ENCODE measurements around the gene ANKRD1. TPM values are rescaled to one million over a fixed set of nuclear protein-coding genes. Genes with fewer than 3 reads are reported as not detected.
"Not testable (repeated sequence)": the region's sequence is repeated elsewhere in the genome, so short reads cannot be mapped to it uniquely, and the experiment has no call there.

Gene ANKRD1
- total RNA-seq, 2 donors from 2014 or later, result 20.0 TPM; not detected in 1

- Histone ChIP-seq H3K36me3 (no peaks in the 10 kb centered on the region), H3K27me3 (replicated peaks; ENCODE audit: insufficient read depth) (no peaks in the 10 kb centered on the region), H3K4me1 (replicated peaks) (no peaks in the 10 kb centered on the region), H3K9me3 (no peaks in the 10 kb centered on the region), H3K4me3 (no peak overlapping the region), H3K27ac (peak overlapping the region in 1 of 2 donors; percentile 52)
- intact Hi-C loops (cut with DNase I), result loop anchor here (2.0 to 10.0 kb wide), 2 partner anchors 253 to 341 kb away; no protein-coding TSS in a partner anchor
- TF ChIP-seq CTCF (IDR thresholded peaks at IDR 0.05), result peak; percentile 67 to 94 (median 86)
- no peak for TF ChIP-seq POLR2A (IDR thresholded peaks at IDR 0.05)
- peak; percentile 31 for TF ChIP-seq POLR2AphosphoS5 (IDR thresholded peaks at IDR 0.05)
- 29% methylated on average over 12 of the region's 12 CpGs for WGBS
- peak; percentile 74 for DNase-seq (ENCODE audit: low spot score)
Observed at GRCh38 chr10:90911133-90912051, 9.5 kb downstream of the ANKRD1 start.

- Histone ChIP-seq H3K9me3 (no peaks in the 10 kb centered on the region), H3K27ac (no peak overlapping the region), H3K27me3 (replicated peaks; ENCODE audit: insufficient read depth) (no peaks in the 10 kb centered on the region), H3K36me3 (no peaks in the 10 kb centered on the region), H3K4me1 (replicated peaks) (no peaks in the 10 kb centered on the region), H3K4me3 (no peak overlapping the region)
- intact Hi-C loops (cut with DNase I), result no loop called here
- DNase-seq (ENCODE audit: low spot score), result no peak
- 70% methylated on average over 1 of the region's 1 CpG for WGBS
- TF ChIP-seq CTCF (IDR thresholded peaks at IDR 0.05) (no peak), POLR2A (IDR thresholded peaks at IDR 0.05) (no peak), POLR2AphosphoS5 (IDR thresholded peaks at IDR 0.05) (no peak)
Observed at GRCh38 chr10:90906596-90906995, 14.3 kb downstream of the ANKRD1 start.

- no peaks in the 10 kb centered on the region for H3K4me1 ChIP-seq (replicated peaks)
- intact Hi-C loops (cut with DNase I), result no loop called here
- TF ChIP-seq POLR2A (IDR thresholded peaks at IDR 0.05) (no peak), POLR2AphosphoS5 (IDR thresholded peaks at IDR 0.05) (no peak), CTCF (IDR thresholded peaks at IDR 0.05) (no peak)
- H3K27ac ChIP-seq, result no peak overlapping the region
- H3K4me3 ChIP-seq, result no peak overlapping the region
- WGBS, result 83% methylated on average over 1 of the region's 1 CpG
- H3K9me3 ChIP-seq, result no peaks in the 10 kb centered on the region
- H3K27me3 ChIP-seq (replicated peaks; ENCODE audit: insufficient read depth), result no peaks in the 10 kb centered on the region
- H3K36me3 ChIP-seq, result no peaks in the 10 kb centered on the region
- DNase-seq (ENCODE audit: low spot score), result no peak
Observed at GRCh38 chr10:90905925-90906324, 15.0 kb downstream of the ANKRD1 start.

GRCh38 chr10:90896916-90897315 lies 24.0 kb downstream of the ANKRD1 start:
- DNase-seq (ENCODE audit: low spot score); H3K36me3 ChIP-seq; intact Hi-C loops (cut with DNase I): not testable (repeated sequence)

GRCh38 chr10:90893190-90893589 lies 27.7 kb downstream of the ANKRD1 start:
- Histone ChIP-seq H3K4me3 (no peak overlapping the region), H3K27ac (no peak overlapping the region), H3K9me3 (no peaks in the 10 kb centered on the region), H3K4me1 (replicated peaks) (peaks cover 3% of the 10 kb centered on the region), H3K36me3 (no peaks in the 10 kb centered on the region), H3K27me3 (replicated peaks; ENCODE audit: insufficient read depth) (no peaks in the 10 kb centered on the region)
- no peak for DNase-seq (ENCODE audit: low spot score)
- 94% methylated on average over 3 of the region's 3 CpGs for WGBS
- no peak for TF ChIP-seq POLR2AphosphoS5 (IDR thresholded peaks at IDR 0.05)
- TF ChIP-seq CTCF (IDR thresholded peaks at IDR 0.05), result no peak
- no peak for TF ChIP-seq POLR2A (IDR thresholded peaks at IDR 0.05)
- intact Hi-C loops (cut with DNase I), result no loop called here

More at GRCh38 chr10:90896916-90897315, 24.0 kb downstream of the ANKRD1 start:
- not testable (repeated sequence) for H3K27me3 ChIP-seq (replicated peaks; ENCODE audit: insufficient read depth); H3K27ac ChIP-seq; H3K4me3 ChIP-seq; H3K4me1 ChIP-seq (replicated peaks); H3K9me3 ChIP-seq
- WGBS, result 93% methylated on average over 2 of the region's 2 CpGs
